ENCODE results near the gene FOXK1.
"Not testable (repeated sequence)": the region's sequence is repeated elsewhere in the genome, so short reads cannot be mapped to it uniquely, and the experiment has no call there.

Gene FOXK1

DNA sequence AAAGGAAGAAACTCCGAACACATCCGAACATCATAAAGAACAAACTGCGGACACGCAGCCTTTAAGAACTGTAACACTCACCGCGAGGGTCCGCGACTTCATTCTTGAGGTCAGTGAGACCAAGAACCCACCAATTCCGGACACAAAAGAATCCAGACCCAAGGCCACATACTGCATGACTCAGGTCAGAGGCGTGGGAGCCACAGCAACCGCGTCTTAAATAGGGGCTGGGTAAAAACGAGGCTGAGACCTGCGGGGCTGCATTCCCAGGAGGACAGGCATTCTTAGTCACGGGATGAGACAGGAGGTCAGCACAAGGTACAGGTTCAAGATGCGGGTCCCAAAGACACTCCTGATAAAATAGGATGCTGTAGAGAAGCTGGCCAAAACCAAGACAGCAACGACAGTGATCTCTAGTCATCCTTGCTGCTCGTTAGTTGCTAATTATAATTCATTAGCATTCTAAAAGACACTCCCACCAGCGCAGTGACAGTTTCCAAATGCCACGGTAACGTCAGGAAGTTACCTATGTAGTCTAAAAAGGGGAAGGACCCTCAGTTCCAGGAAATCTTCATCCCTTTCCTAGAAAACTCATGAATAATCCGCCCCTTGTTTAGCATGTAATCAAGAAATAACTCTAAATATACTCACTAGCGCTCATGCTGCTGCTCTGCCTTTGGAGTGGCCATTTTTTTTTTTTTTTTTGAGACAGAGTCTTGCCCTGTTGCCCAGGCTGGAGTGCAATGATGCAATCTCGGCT lies 112.7 kb downstream of the FOXK1 start:
- in situ Hi-C loops (cut with HindIII; ENCODE audit: low sequenced_read_pairs) = no loop called here

DNA sequence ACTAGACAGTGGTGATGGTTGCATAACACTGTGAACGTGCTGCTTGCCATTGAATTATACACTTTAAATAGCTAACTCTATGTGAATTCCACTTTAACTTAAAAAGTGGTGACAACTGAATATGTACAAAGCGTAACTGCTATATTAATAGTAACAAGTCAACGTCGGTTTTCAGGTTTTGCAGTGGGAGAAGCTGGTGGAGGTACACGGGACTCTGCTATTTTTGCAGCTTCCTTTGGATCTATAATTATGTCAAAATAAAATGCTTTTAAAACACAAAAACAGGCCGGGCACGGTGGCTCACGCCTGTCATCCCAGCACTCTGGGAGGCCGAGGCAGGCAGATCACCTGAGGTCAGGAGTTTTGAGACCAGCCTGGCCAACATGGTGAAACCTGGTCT lies 114.4 kb downstream of the FOXK1 start:
- in situ Hi-C loops (cut with HindIII; ENCODE audit: low sequenced_read_pairs) = no loop called here

DNA sequence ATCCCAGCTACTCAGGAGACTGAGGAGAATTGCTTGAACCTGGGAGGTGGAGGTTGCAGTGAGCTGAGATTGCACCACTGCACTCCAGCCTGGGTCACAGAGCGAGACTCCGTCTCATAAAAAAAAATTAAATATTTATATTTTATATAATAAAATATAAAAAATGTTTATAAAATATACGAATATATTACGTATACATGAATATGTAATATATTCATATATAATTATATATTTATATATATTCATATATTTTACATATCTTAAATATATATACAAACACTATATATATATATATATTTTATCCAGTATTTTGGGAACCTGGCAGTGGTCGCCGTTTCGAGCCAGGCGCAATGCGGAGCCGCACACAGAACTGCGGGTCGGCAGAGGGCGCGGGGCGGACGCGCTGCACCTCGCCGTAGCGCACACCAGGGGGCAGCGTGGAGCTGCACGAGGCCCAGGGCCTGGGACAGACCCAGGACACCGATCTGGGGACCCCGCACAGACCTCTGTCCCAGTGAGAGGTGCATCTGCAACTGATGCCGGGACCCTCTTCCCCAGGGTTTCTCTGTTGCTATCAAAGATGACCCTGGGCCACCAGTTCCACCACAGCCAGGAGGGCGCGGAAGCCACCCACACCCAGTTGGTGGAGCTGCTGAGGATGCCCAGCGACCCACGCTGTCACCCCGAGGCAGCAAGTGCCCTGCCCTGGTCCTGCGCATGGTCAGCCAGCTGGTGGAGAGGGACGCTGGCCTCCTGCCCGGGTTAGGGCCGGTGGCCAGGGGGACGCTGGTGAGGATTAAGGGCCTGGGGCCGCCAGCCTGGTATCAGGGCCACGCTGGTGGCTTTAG lies 116.0 kb downstream of the FOXK1 start:
- in situ Hi-C loops (cut with HindIII; ENCODE audit: low sequenced_read_pairs) = no loop called here

DNA sequence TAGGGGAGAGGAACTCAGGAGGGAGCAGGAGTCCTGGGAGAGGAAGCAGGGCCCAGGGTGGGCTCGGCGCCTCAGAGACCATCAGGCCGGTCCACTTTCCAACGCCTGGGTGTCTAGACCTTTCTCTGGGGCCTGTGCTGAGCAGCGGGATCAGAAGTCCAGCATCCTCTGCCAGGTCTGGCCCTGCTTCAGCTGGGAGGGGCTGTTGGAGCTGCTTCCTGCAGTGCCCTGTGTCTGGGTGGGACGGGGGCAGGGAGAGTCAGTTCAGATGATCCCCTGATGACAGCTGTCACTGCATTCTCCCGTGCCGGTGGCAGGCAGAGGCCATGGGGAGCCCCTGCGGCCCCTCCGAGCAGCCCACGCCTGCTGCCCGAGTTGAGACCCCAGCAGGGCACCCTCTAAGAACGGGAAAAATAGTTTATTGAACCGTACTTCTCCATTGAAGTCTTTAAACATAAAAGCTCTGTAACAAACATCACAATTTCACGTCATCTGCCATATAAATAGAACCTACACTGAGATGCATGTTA lies 116.7 kb downstream of the FOXK1 start:
- in situ Hi-C loops (cut with HindIII; ENCODE audit: low sequenced_read_pairs) = no loop called here

DNA sequence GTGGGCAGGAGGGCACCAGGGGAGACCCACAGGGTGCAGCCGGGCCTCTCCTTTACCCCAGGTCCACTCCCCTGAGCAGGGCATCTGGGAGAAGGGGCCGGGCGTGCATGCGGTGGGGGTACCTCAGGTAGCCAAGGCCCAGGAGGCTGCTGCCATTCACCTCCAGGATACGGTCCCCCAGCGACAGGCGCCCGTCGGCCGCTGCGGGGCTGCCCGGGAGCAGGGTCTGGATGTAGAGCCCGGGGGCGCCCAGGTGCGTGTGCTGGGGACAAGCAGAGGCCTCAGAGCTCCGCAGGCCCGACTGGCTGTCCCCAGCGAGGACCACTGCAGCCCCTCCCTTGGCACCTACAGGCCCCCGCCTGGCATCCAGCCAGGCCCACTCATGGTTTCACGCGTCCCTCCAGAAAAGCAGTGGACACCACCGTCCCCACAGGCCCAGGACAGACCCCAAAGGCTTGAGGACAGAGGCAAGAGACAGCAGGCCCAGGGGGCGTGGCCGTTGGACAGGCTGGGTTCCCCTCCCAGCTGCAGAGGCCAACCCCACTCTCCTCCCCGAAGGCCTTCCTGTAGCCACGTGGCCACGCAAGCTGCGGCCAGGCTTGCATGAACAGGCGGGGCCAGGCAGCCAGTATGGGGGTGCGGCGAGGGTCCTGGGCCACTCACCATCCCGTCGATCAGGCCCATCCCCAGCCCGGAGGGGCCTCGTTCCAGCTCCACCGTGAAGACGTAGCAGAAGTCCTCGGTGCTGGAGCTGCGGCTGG lies 117.6 kb downstream of the FOXK1 start:
- in situ Hi-C loops (cut with HindIII; ENCODE audit: low sequenced_read_pairs) = no loop called here

DNA sequence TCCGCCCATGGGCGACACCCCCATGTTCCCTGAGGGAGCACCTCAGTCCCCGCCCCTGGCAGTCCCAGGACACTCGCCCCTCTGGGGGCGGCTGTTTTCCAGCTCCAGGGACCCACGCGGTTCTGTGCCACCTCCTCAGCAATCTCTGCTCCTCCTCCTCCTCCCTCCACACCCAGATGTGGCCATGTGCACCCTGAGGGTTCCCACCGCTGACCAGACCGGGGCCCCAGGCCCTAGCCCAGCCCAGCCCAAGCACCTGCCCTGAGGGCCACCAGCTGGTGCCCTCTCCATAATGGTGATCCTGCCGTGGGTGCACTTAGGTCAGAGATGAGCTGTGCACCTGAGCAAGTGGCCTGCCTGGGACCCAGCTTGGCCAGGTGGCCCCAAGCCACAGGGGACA lies 118.4 kb downstream of the FOXK1 start:
- in situ Hi-C loops (cut with HindIII; ENCODE audit: low sequenced_read_pairs) = no loop called here

DNA sequence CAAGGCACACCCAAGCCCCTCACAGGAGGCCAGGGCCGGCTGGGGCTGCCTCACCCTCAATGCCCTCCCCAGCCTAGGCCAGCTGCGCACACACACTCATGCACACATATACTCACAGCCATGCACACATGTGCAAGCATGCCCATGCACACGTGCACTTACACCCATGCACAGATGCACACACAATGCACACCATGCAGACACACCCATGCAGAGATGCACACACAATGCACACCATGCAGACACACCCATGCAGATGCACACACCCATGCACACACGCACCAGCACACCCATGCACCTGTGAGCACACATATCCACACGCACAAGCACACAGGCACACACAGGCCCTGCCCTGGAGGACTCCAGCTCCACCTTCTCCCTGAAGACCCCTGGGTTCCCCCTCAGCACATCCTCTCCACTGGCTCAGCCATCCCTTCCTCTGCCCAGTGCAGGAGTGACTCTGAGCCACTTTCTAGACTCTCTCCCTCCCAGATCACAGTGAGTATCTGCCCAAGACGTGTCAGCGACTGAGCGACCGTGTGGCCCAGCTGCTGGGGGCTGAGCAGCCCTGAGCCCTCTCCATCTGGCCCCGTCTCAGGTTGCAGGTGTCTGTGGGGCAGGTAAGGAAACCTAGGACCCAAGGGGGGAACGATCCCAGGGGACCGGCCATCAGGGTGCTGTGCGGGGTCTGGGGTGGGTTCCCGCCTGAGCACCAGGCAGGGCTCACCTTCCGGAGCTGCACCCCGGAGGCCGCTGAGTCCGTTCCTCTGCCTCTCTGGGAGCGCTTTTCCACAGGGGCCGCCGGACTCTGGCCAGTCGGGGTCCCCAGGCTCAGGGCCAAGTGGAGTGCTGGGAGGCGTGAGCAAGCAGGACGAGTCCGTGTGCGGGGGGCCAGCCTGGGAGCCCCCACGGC lies 119.1 kb downstream of the FOXK1 start:
- in situ Hi-C loops (cut with HindIII; ENCODE audit: low sequenced_read_pairs) = no loop called here

DNA sequence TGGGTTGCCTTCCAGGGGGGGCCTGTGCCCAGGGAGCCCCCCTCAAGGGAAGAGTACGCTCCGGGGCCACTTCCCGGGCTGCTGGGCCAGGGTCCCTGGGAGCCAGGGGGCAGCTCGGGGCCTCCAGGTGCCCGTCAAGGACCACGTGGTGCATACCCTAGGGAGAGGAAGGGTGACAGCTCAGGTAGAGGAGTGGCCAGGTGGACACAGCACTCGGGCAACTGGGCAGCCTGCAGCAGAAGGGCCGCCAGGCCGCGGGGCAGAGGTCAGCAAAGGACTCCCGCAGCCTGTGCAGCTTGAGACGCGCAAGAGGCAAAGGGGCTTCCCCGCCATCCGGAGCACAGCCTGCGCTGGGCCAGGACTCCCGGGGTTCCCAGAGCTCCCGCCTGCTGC lies 119.7 kb downstream of the FOXK1 start:
- in situ Hi-C loops (cut with HindIII; ENCODE audit: low sequenced_read_pairs) = no loop called here

DNA sequence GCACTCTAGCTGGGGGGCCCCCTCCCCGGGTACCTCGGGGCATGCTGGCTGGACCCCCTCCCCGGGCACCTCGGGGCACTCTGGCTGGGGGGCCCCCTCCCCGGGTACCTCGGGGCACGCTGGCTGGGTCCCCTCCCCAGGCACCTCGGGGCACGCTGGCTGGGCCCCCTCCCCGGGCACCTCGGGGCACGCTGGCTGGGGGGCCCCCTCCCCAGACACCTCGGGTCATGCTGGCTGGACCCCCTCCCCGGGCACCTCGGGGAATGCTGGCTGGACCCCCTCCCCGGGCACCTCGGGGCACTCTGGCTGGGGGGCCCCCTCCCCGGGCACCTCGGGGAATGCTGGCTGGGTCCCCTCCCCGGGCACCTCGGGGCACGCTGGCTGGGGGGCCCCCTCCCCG lies 120.5 kb downstream of the FOXK1 start:
- in situ Hi-C loops (cut with HindIII; ENCODE audit: low sequenced_read_pairs) = not testable (repeated sequence)

DNA sequence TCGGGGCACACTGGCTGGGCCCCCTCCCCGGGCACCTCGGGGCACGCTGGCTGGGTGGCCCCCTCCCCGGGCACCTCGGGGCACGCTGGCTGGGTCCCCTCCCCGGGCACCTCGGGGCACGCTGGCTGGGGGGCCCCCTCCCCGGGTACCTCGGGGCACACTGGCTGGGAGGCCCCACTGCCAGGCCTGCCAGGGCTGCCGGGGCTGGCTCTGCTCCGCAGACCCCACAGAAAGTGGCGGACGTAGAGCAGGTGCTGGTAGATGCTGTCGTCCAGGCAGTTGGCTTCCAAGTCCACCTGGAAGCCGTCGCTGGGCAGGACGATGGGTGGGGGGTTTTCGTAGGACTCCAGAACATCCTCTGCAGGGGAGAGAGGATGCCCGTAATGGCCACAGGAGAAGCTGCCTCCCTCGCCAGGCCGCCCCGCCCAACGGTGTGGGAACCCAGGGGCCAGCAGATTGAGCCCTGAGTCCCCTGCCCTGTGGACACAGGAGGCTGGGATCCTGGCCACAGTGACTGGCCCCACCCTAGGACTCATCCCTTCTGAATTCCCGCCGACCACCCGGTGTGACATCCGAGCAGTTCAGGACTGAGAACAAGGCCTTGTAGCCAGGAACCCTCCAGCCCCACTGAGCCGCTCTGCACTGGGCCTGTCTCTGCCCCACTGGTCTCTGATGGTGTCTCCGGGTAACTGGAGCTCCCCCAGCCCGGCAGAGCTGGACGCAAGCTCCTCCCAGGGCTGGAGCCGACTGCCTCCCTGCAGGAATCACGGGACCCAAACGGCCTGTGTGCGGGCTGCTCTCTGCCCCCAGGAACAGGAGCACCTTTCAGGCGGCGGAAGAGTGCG lies 121.5 kb downstream of the FOXK1 start:
- in situ Hi-C loops (cut with HindIII; ENCODE audit: low sequenced_read_pairs) = no loop called here

DNA sequence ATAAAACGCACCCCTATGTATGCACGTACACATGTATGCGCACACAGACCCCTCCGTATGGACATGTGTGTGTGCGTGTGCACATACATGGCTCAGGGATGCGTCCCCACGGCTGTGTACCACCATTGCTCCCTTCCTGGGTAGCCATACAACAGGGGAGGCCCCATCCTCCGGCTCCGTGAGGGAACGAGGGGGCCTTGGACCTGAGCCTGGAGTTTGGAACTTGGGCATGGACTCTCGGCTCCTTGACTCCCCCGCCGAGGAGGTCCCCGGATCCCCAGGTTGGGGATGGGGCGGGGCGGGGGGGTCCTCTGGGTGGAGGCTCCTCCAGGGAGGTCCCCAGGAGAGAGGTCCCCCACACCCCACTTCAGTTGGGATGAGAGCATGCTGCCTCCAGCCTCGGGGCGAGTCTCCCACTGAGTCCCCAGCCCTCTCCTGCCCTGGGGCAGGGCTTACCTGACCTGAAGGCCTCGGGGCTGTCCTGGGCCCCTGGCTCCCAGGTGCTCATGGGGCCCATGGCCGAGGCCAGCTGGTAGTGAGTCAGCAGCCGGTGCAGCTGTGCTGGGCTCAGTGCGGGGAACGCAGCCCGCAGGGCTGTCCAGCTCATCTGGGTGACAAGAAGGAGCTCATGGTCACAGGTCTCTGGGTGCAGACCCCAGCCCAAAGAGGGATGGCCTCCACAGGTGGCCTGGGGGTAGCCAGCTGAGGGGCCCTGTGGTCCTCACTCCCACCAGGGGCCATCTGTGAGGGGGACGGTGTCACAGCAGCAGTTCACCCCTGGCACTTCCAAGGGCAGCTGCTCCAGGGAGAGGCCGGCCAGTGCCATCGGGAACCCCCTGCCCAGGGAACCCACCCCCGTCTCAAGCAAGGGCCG lies 123.3 kb downstream of the FOXK1 start:
- in situ Hi-C loops (cut with HindIII; ENCODE audit: low sequenced_read_pairs) = no loop called here

DNA sequence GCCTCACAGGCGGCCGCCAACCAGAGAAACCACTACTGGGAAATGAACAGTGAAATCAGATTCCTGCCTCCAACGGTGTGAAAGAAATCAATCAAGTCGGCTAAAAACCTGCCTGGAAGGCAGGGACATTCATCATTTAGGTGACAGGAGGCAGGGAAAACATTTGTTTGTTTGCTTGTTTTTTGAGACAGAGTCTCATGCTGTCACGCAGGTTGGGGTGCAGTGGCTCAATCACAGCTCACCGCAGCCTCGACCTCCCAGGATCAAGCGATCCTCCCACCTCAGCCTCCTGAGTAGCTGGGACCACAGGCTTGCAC lies 123.8 kb downstream of the FOXK1 start:
- in situ Hi-C loops (cut with HindIII; ENCODE audit: low sequenced_read_pairs) = no loop called here

DNA sequence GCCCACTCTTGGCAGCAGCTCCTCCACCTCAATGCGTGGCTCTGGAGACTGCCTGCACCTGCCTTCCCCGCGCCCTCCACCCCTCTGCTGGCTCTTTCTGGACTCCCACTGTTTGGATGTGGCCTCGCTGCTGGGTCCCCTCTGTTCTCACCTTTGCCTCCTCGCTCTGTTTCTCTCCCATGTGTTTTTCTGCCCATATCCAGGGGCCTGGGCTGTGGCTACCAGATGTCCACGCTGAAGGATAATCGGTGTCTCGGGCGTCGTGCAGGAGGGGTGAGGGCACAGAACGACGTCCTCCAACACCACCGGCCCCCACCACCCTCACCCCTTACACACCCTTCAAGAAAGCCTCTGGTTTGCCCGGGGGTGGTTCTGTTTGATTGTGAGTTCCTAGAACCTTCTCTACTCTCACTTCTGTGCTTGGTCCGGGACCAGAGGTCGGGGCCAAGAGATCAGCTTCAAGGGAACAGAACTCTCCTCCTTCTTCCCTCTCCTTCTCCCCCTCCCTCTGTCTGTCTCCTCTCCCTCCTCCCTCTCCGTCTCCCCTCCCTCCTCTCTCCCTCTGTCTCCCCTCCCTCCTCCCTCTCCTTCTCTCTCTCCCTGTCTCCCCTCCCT lies 125.0 kb downstream of the FOXK1 start:
- in situ Hi-C loops (cut with HindIII; ENCODE audit: low sequenced_read_pairs) = no loop called here

DNA sequence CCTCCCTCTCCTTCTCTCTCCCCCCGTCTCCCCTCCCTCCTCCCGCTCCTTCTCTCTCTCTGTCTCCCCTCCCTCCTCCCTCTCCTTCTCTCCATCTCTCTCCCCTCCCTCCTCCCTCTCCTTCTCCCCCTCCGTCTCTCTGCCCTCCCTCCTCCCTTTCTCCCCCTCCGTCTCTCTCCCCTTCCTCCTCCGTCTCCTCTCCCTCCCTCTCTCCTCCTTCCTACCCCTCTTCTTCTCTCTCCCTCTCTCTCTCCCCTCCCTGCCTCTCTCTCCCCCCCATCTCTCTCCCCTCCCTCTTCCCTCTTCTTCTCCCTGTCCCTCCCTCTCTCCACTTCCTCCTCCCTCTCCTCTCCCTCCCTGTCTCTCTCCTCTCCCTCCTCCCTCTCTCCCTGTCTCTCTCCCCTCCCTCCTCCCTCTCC lies 125.5 kb downstream of the FOXK1 start:
- in situ Hi-C loops (cut with HindIII; ENCODE audit: low sequenced_read_pairs) = no loop called here

DNA sequence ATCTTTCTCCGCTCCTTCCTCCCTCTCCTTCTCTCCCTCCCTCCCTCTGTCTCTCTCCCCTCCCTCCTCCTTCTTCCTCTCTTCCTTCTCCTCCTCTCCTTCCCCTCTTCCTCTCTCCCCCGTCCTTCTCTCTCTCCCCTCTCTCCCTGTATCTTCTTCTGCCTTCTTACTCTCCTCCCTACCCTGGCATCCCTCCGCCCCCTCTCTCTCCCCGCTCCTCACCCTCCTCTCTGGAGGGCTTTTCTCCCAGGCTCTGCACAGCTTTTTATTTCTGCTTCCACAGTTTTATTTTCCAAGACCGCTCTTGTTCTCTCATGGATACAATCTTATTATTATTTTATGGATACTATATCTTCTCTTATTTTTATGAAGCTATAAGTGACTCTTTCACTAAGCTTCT lies 125.9 kb downstream of the FOXK1 start:
- in situ Hi-C loops (cut with HindIII; ENCODE audit: low sequenced_read_pairs) = no loop called here

DNA sequence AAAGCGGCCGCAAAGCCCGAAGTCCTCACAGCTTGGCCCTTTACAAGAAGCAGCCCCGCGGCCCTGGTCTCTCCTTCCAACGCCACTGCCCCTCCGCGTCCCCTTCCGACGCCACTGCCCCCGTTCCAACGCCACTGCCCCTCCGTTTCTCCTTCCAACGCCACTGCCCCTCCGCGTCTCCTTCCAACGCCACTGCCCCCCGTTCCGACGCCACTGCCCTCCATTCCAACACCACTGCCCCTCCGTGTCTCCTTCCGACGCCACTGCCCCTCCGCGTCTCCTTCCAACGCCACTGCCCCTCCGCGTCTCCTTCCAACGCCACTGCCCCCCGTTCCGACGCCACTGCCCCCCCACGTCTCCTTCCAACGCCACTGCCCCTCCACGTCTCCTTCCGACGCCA lies 126.5 kb downstream of the FOXK1 start:
- in situ Hi-C loops (cut with HindIII; ENCODE audit: low sequenced_read_pairs) = no loop called here

DNA sequence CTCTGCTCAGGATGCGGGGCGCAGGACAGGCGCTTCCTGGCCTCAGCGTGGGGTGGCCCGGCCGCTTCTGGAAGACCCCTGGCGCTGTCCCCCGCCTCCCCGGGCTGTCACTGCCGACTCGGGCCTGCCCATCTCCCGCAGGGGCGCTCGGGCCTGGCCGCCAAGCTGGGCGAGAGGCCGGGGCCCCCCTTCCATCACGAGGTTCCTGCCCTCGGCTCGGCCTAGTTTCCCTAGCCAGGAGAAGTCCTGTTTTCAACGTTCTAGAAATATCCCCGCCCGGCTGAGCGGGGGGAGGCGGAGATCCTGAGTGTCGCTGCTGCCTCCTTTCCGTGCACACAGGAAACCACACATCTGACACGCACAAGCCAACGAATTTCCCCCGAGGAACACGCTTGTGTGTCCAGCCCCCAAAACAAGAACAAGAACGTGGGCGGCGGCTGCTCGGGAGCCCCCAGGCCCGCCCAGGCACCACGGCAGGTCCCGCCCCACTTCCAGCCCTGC lies 127.0 kb downstream of the FOXK1 start:
- in situ Hi-C loops (cut with HindIII; ENCODE audit: low sequenced_read_pairs) = no loop called here

DNA sequence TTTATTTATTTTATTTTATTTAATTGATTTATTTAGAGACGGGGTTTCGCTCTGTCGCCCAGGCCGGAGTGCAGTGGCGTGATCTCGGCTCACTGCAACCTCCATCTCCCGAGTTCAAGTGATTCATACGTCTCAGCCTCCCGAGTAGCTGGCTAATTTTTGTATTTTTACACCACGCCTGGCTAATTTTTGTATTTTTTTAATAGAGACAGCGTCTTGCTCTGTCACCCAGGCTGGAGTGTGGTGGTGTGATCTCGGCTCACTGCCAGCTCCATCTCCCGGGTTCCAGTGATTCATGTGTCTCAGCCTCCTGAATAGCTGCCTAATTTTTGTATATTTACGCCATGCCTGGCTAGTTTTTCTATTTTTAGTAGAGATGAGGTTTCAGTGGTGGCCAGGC lies 127.6 kb downstream of the FOXK1 start:
- in situ Hi-C loops (cut with HindIII; ENCODE audit: low sequenced_read_pairs) = no loop called here
